A673 (cell line): Measurements from ENCODE around the gene DHPS.
"Not testable (repeated sequence)": the region's sequence is repeated elsewhere in the genome, so short reads cannot be mapped to it uniquely, and the experiment has no call there.

Experiments
- CTCF ChIP-seq: fragments of 300-800, 200-600 bp; sonication (generic); conservative IDR thresholded peaks from 2 replicates; pipeline ENCODE4 v1.5.1; 2017; ENCODE audit warnings: low read depth, mild to moderate bottlenecking, antibody characterized with exemption, low read length, moderate library complexity, mixed read lengths
- EZH2 ChIP-seq: fragments of 200-600 bp; sonication (generic); IDR thresholded peaks from 2 replicates; pipeline ENCODE4 v1.6.1; 2017; ENCODE audit warnings: borderline replicate concordance, low read depth, mild to moderate bottlenecking, mixed read lengths, antibody characterized with exemption, low read length; ENCODE audit not compliant: poor library complexity, severe bottlenecking

DNA sequence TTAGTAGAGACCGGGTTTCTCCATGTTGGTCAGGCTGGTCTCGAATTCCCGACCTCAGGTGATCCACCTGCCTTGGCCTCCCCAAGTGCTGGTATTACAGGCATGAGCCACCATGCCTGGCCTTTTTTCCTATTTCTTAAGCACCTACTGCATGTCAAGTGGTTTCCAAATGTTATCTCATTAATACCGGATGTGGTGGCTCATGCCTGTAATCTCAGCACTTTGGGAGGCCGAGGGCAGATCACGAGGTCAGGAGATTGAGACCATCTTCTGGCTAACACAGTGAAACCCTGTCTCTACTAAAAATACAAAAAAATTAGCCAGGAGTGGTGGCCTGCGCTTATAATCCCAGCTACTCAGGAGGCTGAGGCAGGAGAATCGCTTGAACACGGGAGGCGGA lies 43.9 kb upstream of the DHPS start:
- not testable (repeated sequence) for TF ChIP-seq CTCF, EZH2
